H1 (cell line): Measurements from ENCODE around the gene ERN2. TPM values are rescaled to one million over a fixed set of nuclear protein-coding genes. Genes with fewer than 3 reads are reported as not detected.

ENCODE experiments used
- CTCF ChIA-PET: fragments of 300-600 bp; sonication (Branson Sonifier 250); formaldehyde crosslinking; loops from one replicate; lab custom pipeline; 2021; ENCODE audit not compliant: partially characterized antibody; lab: Charles Lee
- POLR2A ChIA-PET: fragments of 300-600 bp; sonication (Branson Sonifier 250); formaldehyde crosslinking; loops from one replicate; lab custom pipeline; 2021; ENCODE audit warnings: inconsistent platforms; ENCODE audit not compliant: partially characterized antibody; lab: Charles Lee
- DNase-seq, 2 experiments: peaks; one replicate each; pipeline versions ENCODE4 v3.0.0 to v3.0.0-alpha.2; 2010 to 2022; ENCODE audit warnings: low spot score in 2 of 2, low read depth in 1 of 2, mixed read lengths in 1 of 2
- FAIRE-seq: peaks from 2 replicates; lab custom pipeline; 2011; peaks lifted over from hg19 to GRCh38; lab: Jason Lieb, UNC
- H2AFZ ChIP-seq: 2 replicates; pipeline ENCODE4 v1.8.1; 2012; ENCODE audit warnings: low read length, inconsistent platforms
- H2AK5ac ChIP-seq: 2 replicates; pipeline ENCODE4 v1.6.1; 2013; ENCODE audit warnings: low read depth, low read length
- H2BK120ac ChIP-seq: replicated peaks from 2 replicates; pipeline ENCODE3; 2013; ENCODE audit warnings: low read depth, low read length, inconsistent platforms
- H2BK12ac ChIP-seq: 2 replicates; pipeline ENCODE4 v1.6.1; 2013; ENCODE audit warnings: low read depth, low read length
- H2BK15ac ChIP-seq: 2 replicates; pipeline ENCODE4 v1.6.1; 2013; ENCODE audit warnings: low read length
- H2BK20ac ChIP-seq: 2 replicates; pipeline ENCODE4 v1.6.1; 2013; ENCODE audit warnings: low read length
- H2BK5ac ChIP-seq: 2 replicates; pipeline ENCODE4 v1.6.1; 2013; ENCODE audit warnings: low read depth, low read length
- H3K14ac ChIP-seq: 2 replicates; pipeline ENCODE4 v1.6.1; 2013; ENCODE audit warnings: inconsistent platforms; ENCODE audit not compliant: insufficient read length
- H3K18ac ChIP-seq: 2 replicates; pipeline ENCODE4 v1.6.1; 2013; ENCODE audit warnings: low read length; ENCODE audit errors: extremely low read depth
- H3K23ac ChIP-seq: 2 replicates; pipeline ENCODE4 v1.6.1; 2013; ENCODE audit warnings: inconsistent platforms; ENCODE audit not compliant: insufficient read length
- H3K23me2 ChIP-seq: 2 replicates; pipeline ENCODE4 v1.6.1; 2013; ENCODE audit warnings: low read depth, low read length
- H3K27ac ChIP-seq: 2 replicates; pipeline ENCODE4 v1.6.1; 2011; ENCODE audit warnings: low read depth, low read length, inconsistent platforms
- H3K27me3 ChIP-seq, 4 experiments: replicated peaks in 1 of 4; 1 replicate in 1 of 4; 2 replicates in 3 of 4; pipeline versions ENCODE4 v1.6.1 to v1.8.1; 2011 to 2013; ENCODE audit warnings: low read length in 3 of 4, mild to moderate bottlenecking in 3 of 4, inconsistent platforms in 2 of 4, mixed read lengths in 2 of 4, moderate library complexity in 1 of 4; ENCODE audit not compliant: control insufficient read depth in 3 of 4, insufficient read depth in 3 of 4; ENCODE audit errors: extremely low read depth in 1 of 4
- H3K36me3 ChIP-seq, 4 experiments: 2 replicates each; pipeline versions ENCODE4 v1.6.1 to v1.8.1; 2011 to 2013; ENCODE audit warnings: mild to moderate bottlenecking in 4 of 4, low read length in 3 of 4, moderate library complexity in 2 of 4, control low read depth in 1 of 4, inconsistent platforms in 1 of 4; ENCODE audit not compliant: insufficient read depth in 4 of 4, control insufficient read depth in 2 of 4
- H3K4ac ChIP-seq: replicated peaks from 2 replicates; pipeline ENCODE3; 2013; ENCODE audit warnings: low read length, low read depth, mixed read lengths, inconsistent platforms; ENCODE audit not compliant: insufficient read length
- H3K4me1 ChIP-seq, 4 experiments: replicated peaks in 1 of 4; 1 replicate in 1 of 4; 2 replicates in 3 of 4; pipeline versions ENCODE4 v1.6.1 to v1.8.1; 2011 to 2013; ENCODE audit warnings: low read length in 3 of 4, inconsistent platforms in 2 of 4, mixed read lengths in 1 of 4; ENCODE audit not compliant: insufficient read depth in 4 of 4, control insufficient read depth in 3 of 4
- H3K4me2 ChIP-seq, 2 experiments: 2 replicates each; pipeline versions ENCODE4 v1.6.1 to v1.8.1; 2011 to 2013; ENCODE audit warnings: low read depth in 2 of 2, low read length in 2 of 2, control low read depth in 1 of 2, inconsistent platforms in 1 of 2, mild to moderate bottlenecking in 1 of 2; ENCODE audit not compliant: insufficient read depth in 1 of 2
- H3K4me3 ChIP-seq, 4 experiments: fragments of 200-600, 300-600 bp in 1 of 4; sonication (generic), shearing (Covaris generic), sonication (Bioruptor Twin) in 1 of 4; 2 replicates each; pipeline versions ENCODE4 v1.5.1 to v1.8.1; 2011 to 2016; ENCODE audit warnings: low read length in 4 of 4, low read depth in 3 of 4, control low read depth in 2 of 4, inconsistent platforms in 2 of 4, mild to moderate bottlenecking in 2 of 4, mixed read lengths in 1 of 4, moderate library complexity in 1 of 4; ENCODE audit not compliant: insufficient read depth in 2 of 4; ENCODE audit errors: extremely low read depth in 1 of 4
- H3K56ac ChIP-seq: replicated peaks from 2 replicates; pipeline ENCODE3; 2013; ENCODE audit warnings: low read depth, mild to moderate bottlenecking, mixed read lengths, low read length, inconsistent platforms; ENCODE audit not compliant: insufficient read length
- H3K79me1 ChIP-seq: 2 replicates; pipeline ENCODE4 v1.6.1; 2013; ENCODE audit warnings: low read depth, low read length, control low read depth
- H3K79me2 ChIP-seq, 2 experiments: 2 replicates each; pipeline versions ENCODE4 v1.6.1 to v1.8.1; 2012 to 2013; ENCODE audit warnings: low read length in 2 of 2, mild to moderate bottlenecking in 2 of 2, inconsistent platforms in 1 of 2; ENCODE audit not compliant: insufficient read depth in 2 of 2, control insufficient read depth in 1 of 2
- H3K9ac ChIP-seq, 4 experiments: replicated peaks in 1 of 4; 1 replicate in 1 of 4; 2 replicates in 3 of 4; pipeline versions ENCODE4 v1.6.1 to v1.8.1; 2011 to 2013; ENCODE audit warnings: low read depth in 3 of 4, low read length in 3 of 4, control low read depth in 2 of 4, mild to moderate bottlenecking in 2 of 4, moderate library complexity in 2 of 4, inconsistent platforms in 1 of 4; ENCODE audit errors: extremely low read depth in 1 of 4
- H3K9me3 ChIP-seq, 2 experiments: 2 replicates each; pipeline versions ENCODE4 v1.6.1 to v1.8.1; 2012 to 2013; ENCODE audit warnings: mild to moderate bottlenecking in 2 of 2, moderate library complexity in 2 of 2, control low read depth in 1 of 2, inconsistent platforms in 1 of 2, low read depth in 1 of 2, low read length in 1 of 2, mixed read lengths in 1 of 2; ENCODE audit not compliant: insufficient read depth in 2 of 2
- H4K20me1 ChIP-seq, 2 experiments: replicated peaks in 1 of 2; 2 replicates each; pipeline versions ENCODE3 to v1.8.1; 2011 to 2013; ENCODE audit warnings: inconsistent platforms in 2 of 2, low read length in 2 of 2, mild to moderate bottlenecking in 1 of 2; ENCODE audit not compliant: insufficient read depth in 2 of 2, control insufficient read depth in 1 of 2
- H4K5ac ChIP-seq: 2 replicates; pipeline ENCODE4 v1.6.1; 2013; ENCODE audit warnings: low read length, low read depth, mixed read lengths, inconsistent platforms; ENCODE audit not compliant: insufficient read length
- H4K8ac ChIP-seq: 2 replicates; pipeline ENCODE4 v1.8.0; 2013; ENCODE audit warnings: mild to moderate bottlenecking, moderate library complexity, low read length, inconsistent platforms; ENCODE audit not compliant: insufficient read depth; ENCODE audit errors: extremely low read depth
- H4K91ac ChIP-seq: replicated peaks from 2 replicates; pipeline ENCODE3; 2013; ENCODE audit warnings: low read length, mixed read lengths, inconsistent platforms; ENCODE audit not compliant: insufficient read length
- ATF3 ChIP-seq: IDR thresholded peaks from 2 replicates; pipeline ENCODE4 v1.6.1; 2011; ENCODE audit warnings: low read depth, mild to moderate bottlenecking, low read length; ENCODE audit not compliant: insufficient read depth
- CREB1 ChIP-seq: IDR thresholded peaks from 2 replicates; pipeline ENCODE4 v1.6.1; 2012; ENCODE audit warnings: inconsistent platforms
- KDM4A ChIP-seq: IDR thresholded peaks from one replicate; pipeline ENCODE4 v1.7.1; 2012; ENCODE audit warnings: low read depth, mild to moderate bottlenecking, moderate library complexity, low read length, inconsistent platforms; ENCODE audit not compliant: severe bottlenecking
- NRF1 ChIP-seq: IDR thresholded peaks from 2 replicates; pipeline ENCODE4 v1.6.1; 2011; ENCODE audit warnings: mild to moderate bottlenecking, low read depth, low read length, improper control_type of control experiment
- POLR2A ChIP-seq, 2 experiments: IDR thresholded peaks; 1 replicate in 1 of 2; 2 replicates in 1 of 2; pipeline ENCODE4 v1.6.1; 2011; ENCODE audit warnings: low read depth in 2 of 2, low read length in 2 of 2, mild to moderate bottlenecking in 2 of 2; ENCODE audit errors: control extremely low read depth in 1 of 2
- POU5F1 ChIP-seq: IDR thresholded peaks from 2 replicates; pipeline ENCODE4 v1.6.1; 2011; ENCODE audit warnings: low read depth, mild to moderate bottlenecking, low read length, moderate library complexity
- RNF2 ChIP-seq: fragments of 200-900, 300-1000 bp; sonication (generic); IDR thresholded peaks from 2 replicates; pipeline ENCODE4 v1.7.1; 2016; ENCODE audit warnings: borderline replicate concordance, low read depth, mild to moderate bottlenecking, antibody characterized with exemption, low read length; ENCODE audit not compliant: poor library complexity, severe bottlenecking; ENCODE audit errors: missing control alignments
- SP2 ChIP-seq: IDR thresholded peaks from 2 replicates; pipeline ENCODE4 v1.6.1; 2012; ENCODE audit warnings: mild to moderate bottlenecking, low read length, inconsistent platforms
- SRF ChIP-seq: IDR thresholded peaks from 2 replicates; pipeline ENCODE4 v1.6.1; 2011; ENCODE audit warnings: mild to moderate bottlenecking, low read depth, low read length, moderate library complexity
- TAF1 ChIP-seq: IDR thresholded peaks from 2 replicates; pipeline ENCODE4 v1.6.1; 2011; ENCODE audit warnings: mild to moderate bottlenecking, low read depth, low read length
- WGBS, 2 experiments: shearing (Covaris generic) in 1 of 2; methylation state at CpG; one replicate each; pipeline versions ENCODE4 v1.1.6 to v1.1.7; 2013 to 2015; ENCODE audit warnings: low lambda C conversion rate in 2 of 2, mixed read lengths in 2 of 2, inconsistent platforms in 1 of 2, low coverage in 1 of 2, missing lambda C conversion rate in 1 of 2; ENCODE audit not compliant: insufficient replicate concordance in 2 of 2, insufficient coverage in 1 of 2, insufficient read length in 1 of 2; ENCODE audit errors: extremely low coverage in 1 of 2, missing lambda C conversion rate in 1 of 2; 5-methylcytosine and 5-hydroxymethylcytosine counted together
- polyA plus RNA-seq, 7 experiments: library from polyadenylated mRNA; depleted of rRNA in 3 of 7; stranded (reverse) in 5 of 7; unstranded in 2 of 7; fragments of >200 nt in 5 of 7; fragments of 200-250 nt in 2 of 7; gene quantifications; 1 replicate in 5 of 7; 2 replicates in 1 of 7; 4 replicates in 1 of 7; pipeline versions ENCODE4 v1.2.1 to v1.2.3, GENCODE V29; 2011 to 2013; ENCODE audit warnings: missing spikeins in 2 of 7, mixed read lengths in 2 of 7
- total RNA-seq: library from RNA; stranded (reverse); fragmentation: NEBNext Ultra II Directional; extraction: Animal tissue kit (Norgen Biotek cat#: 25700); gene quantifications from 2 replicates; pipeline ENCODE4 v1.2.1, GENCODE V29; 2021

Gene ERN2
- total and polyA plus RNA-seq, 2 of the 8 experiments (the other 6 are each of a cell fraction or from before 2014, with no cell fraction given) = 2.4 to 4.4 TPM

GRCh38 chr16:23702951-23703350 is 10.1 kb downstream of the ERN2 start:
- no peak overlapping the region for H3K4me3 ChIP-seq
- no peak overlapping the region for H4K8ac ChIP-seq
- H2AFZ ChIP-seq = no peak overlapping the region
- no peaks in the 10 kb centered on the region for H3K79me1 ChIP-seq
- H3K23me2 ChIP-seq = no peaks in the 10 kb centered on the region
- no peak overlapping the region for H2BK15ac ChIP-seq
- no peak overlapping the region for H3K4ac ChIP-seq
- no peaks in the 10 kb centered on the region for H3K36me3 ChIP-seq
- no peak overlapping the region for H4K91ac ChIP-seq
- H2BK120ac ChIP-seq = no peak overlapping the region
- H2BK5ac ChIP-seq = no peak overlapping the region
- 77 to 100% methylated on average over 1 to 2 of the region's 2 CpGs for WGBS, 2 experiments
- no peak overlapping the region for H2BK12ac ChIP-seq
- no peak overlapping the region for H3K4me2 ChIP-seq
- no peak overlapping the region for H3K27ac ChIP-seq
- no peak overlapping the region for H2AK5ac ChIP-seq
- no peaks in the 10 kb centered on the region for H3K9me3 ChIP-seq
- TF ChIP-seq RNF2 (no peak), SRF (no peak), POU5F1 (no peak), NRF1 (no peak), ATF3 (no peak), KDM4A (no peak), TAF1 (no peak), SP2 (no peak), CREB1 (no peak), POLR2A (IDR thresholded peaks at IDR 0.05; ENCODE audit: control extremely low read depth in 1 of 2, low read depth in 2 of 2, low read length in 2 of 2) (no peak)
- ChIA-PET POLR2A (interaction anchor here (0.7 to 1.4 kb wide), 2 partner anchors 9 to 62 kb away, joined by 3 to 5 read pairs; partner anchors contain the start of genes DCTN5 and PALB2), CTCF (no interaction called here)
- H3K79me2 ChIP-seq = no peaks in the 10 kb centered on the region
- no peak overlapping the region for H3K18ac ChIP-seq
- no peak overlapping the region for H3K56ac ChIP-seq
- FAIRE-seq (no peak), DNase-seq (no peak)
- peaks cover 0 to 5% (median 3%) of the 10 kb centered on the region in 4 experiments; a peak in 5 of 7 replicates for H3K4me1 ChIP-seq
- no peaks in the 10 kb centered on the region for H3K27me3 ChIP-seq
- no peak overlapping the region for H3K23ac ChIP-seq
- H4K20me1 ChIP-seq = no peaks in the 10 kb centered on the region
- no peak overlapping the region for H3K14ac ChIP-seq
- no peak overlapping the region for H2BK20ac ChIP-seq
- no peak overlapping the region for H4K5ac ChIP-seq
- H3K9ac ChIP-seq = no peak overlapping the region
